Jurkat, Clone E6-1 (cell line): ENCODE data around the gene PCDH10. TPM values are rescaled to one million over a fixed set of nuclear protein-coding genes. Genes with fewer than 3 reads are reported as not detected.

Experiments used
- DNase-seq: peaks from one replicate; pipeline ENCODE4 v3.0.0-alpha.2; 2011; ENCODE audit warnings: low read depth, low spot score
- H3K4me3 ChIP-seq: 2 replicates; pipeline ENCODE4 v1.5.1; 2011; ENCODE audit warnings: mild to moderate bottlenecking, low read length, control low read depth, moderate library complexity
- polyA plus RNA-seq: library from polyadenylated mRNA; unstranded; fragments of >200 nt; gene quantifications from one replicate; pipeline ENCODE4 v1.2.1, GENCODE V29; 2012; ENCODE audit warnings: missing spikeins; ENCODE audit not compliant: insufficient read length, insufficient read depth

PCDH10 gene, protein sequence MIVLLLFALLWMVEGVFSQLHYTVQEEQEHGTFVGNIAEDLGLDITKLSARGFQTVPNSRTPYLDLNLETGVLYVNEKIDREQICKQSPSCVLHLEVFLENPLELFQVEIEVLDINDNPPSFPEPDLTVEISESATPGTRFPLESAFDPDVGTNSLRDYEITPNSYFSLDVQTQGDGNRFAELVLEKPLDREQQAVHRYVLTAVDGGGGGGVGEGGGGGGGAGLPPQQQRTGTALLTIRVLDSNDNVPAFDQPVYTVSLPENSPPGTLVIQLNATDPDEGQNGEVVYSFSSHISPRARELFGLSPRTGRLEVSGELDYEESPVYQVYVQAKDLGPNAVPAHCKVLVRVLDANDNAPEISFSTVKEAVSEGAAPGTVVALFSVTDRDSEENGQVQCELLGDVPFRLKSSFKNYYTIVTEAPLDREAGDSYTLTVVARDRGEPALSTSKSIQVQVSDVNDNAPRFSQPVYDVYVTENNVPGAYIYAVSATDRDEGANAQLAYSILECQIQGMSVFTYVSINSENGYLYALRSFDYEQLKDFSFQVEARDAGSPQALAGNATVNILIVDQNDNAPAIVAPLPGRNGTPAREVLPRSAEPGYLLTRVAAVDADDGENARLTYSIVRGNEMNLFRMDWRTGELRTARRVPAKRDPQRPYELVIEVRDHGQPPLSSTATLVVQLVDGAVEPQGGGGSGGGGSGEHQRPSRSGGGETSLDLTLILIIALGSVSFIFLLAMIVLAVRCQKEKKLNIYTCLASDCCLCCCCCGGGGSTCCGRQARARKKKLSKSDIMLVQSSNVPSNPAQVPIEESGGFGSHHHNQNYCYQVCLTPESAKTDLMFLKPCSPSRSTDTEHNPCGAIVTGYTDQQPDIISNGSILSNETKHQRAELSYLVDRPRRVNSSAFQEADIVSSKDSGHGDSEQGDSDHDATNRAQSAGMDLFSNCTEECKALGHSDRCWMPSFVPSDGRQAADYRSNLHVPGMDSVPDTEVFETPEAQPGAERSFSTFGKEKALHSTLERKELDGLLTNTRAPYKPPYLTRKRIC
- not detected for polyA plus RNA-seq

DNA sequence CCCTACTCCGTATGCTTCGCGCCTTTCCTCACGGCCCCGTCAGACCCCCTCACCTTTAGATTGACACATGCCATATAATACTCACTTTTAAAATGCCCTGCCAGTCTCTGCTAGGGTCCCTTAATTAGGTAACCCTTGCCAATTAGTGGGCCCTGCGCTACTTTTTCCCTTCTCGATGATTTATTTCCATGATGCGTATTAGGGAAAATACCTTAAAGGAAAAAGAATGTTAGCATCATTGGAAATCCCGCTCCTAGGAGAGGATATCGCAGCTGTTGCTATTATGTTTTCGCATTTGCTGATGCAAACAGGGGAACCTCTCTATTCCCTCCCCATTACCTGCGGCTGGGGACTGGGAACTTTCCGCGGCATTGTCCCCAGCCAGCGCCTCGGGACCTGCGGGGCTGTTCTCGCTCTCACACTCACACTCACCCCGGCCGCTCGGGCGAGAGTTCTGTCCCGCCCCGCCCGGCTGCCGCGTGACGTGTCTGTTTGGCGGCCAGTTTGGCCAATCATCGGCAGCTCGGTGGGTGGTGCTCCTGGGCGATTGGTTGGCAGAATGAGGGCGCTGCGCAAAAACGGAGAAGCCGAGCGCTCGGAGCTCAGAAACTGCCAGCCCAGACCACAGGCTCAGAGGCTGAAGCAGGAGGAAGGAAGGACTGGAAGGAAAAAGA lies at the start of gene PCDH10:
Gene PCDH10 (plus strand): TSS at position 605 of the 674 bp plus-strand sequence. CDS start 847 bp downstream, outside the sequence.
- no peak within 1 kb of the TSS for H3K4me3 ChIP-seq
- no peak for DNase-seq

DNA sequence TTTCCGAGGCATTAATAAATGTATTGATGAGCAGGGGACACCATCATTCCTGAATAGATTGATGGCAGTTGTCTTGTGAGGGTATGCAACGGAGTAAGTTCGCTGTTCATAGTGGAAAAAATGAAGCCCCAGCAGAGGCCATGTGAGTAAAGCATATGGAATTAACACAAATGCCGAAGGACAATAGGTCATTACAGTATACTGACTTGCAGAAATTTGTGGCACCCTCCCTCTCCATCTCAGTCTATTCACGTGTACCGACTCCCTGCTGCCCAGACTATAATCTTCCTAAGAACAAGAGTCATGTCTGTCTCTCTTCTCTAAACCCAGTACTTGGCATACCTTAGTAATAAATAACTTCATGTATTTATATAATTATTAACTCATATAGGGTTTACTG lies 47.1 kb upstream of the PCDH10 start:
- no peak overlapping the region for H3K4me3 ChIP-seq
- DNase-seq: no peak

GRCh38 chr4:133102612-133103409 lies 46.3 kb upstream of the PCDH10 start:
- DNase-seq: no peak
- H3K4me3 ChIP-seq: no peak overlapping the region

DNA sequence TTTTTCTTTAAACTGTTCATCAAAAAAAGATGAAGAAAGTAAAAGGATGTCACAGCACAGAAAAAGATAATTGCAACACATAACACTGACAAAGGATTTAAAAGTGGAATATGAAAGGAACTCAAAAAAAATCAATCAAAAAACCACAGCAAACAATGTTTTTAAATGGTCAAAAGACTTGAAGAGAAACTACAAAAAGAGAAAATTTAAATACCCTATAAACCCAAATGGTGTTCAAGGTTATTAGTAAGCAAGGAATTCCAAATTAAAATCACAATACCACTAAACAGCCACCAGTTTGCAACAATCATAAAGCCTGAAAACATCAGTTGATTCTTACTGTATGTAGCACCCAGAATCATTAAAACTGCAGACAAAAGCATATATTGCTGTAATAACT lies 36.5 kb upstream of the PCDH10 start:
- no peak overlapping the region for H3K4me3 ChIP-seq
- no peak for DNase-seq

GRCh38 chr4:133124746-133125145 lies 24.3 kb upstream of the PCDH10 start:
- DNase-seq: no peak
- H3K4me3 ChIP-seq: no peak overlapping the region

DNA sequence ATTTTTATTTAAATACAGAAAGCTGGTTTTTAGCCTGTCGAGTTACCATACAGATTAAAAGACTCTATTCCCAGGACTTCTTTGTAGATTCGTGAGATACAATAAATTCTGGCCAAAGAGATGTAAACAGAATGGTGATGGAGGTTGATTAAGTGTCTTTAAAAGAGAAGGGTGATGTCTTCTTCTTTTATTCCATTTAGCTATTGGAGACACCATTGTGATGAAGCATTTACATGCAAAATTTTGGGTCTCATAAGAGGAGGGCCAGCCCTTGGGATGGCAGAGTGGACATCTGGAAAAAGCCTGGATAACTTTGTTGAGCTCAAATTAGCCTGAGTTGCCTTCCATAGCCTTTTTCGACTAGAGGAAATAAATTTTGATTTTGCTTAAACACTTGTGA lies 21.6 kb upstream of the PCDH10 start:
- no peak for DNase-seq
- no peak overlapping the region for H3K4me3 ChIP-seq

- no peak overlapping the region for H3K4me3 ChIP-seq
- DNase-seq: no peak
Observed at GRCh38 chr4:133129237-133129636, 19.9 kb upstream of the PCDH10 start.

- no peak overlapping the region for H3K4me3 ChIP-seq
- DNase-seq: no peak
Observed at GRCh38 chr4:133130171-133130570, 18.9 kb upstream of the PCDH10 start.

GRCh38 chr4:133131829-133132460 lies 17.1 kb upstream of the PCDH10 start:
- no peak overlapping the region for H3K4me3 ChIP-seq
- no peak for DNase-seq

GRCh38 chr4:133136833-133137232 lies 12.3 kb upstream of the PCDH10 start:
- no peak for DNase-seq
- no peak overlapping the region for H3K4me3 ChIP-seq

DNA sequence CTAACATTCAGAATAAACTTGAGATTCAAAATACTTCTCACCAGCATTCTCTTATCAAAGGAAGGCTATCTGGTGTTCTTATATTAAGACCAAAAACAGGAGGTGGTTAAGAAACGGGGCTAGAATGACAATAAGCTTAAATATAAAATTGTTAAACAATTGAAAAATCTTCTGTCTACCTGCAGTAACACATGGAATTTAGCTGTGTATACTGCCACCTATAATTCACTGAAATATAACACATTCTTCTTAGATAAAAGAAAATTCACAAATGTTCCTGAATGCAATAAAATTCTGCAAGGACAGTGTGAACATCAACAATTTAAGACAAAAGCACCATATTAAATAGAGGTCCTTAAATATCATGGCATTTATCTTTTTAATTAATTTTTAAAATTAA lies 11.5 kb upstream of the PCDH10 start:
- DNase-seq: no peak
- no peak overlapping the region for H3K4me3 ChIP-seq

- peak; percentile 93 for DNase-seq
- H3K4me3 ChIP-seq: peak overlapping the region; percentile 20
Observed at GRCh38 chr4:133143775-133144430, 5.2 kb upstream of the PCDH10 start.

GRCh38 chr4:133145241-133145640 lies 3.9 kb upstream of the PCDH10 start:
- H3K4me3 ChIP-seq: no peak overlapping the region
- no peak for DNase-seq

GRCh38 chr4:133145758-133146573 lies 3.1 kb upstream of the PCDH10 start:
- peak overlapping the region; percentile 57 for H3K4me3 ChIP-seq

GRCh38 chr4:133146574-133147241 lies 2.4 kb upstream of the PCDH10 start:
- DNase-seq: peak; percentile 62
- H3K4me3 ChIP-seq: peak overlapping the region; percentile 57

More at GRCh38 chr4:133145758-133146573, 3.1 kb upstream of the PCDH10 start:
- no peak for DNase-seq

GRCh38 chr4:133147286-133147821 lies 1.7 kb upstream of the PCDH10 start:
- no peak overlapping the region for H3K4me3 ChIP-seq
- no peak for DNase-seq
